ENCODE data around the gene AUTS2.
"Not testable (repeated sequence)": the region's sequence is repeated elsewhere in the genome, so short reads cannot be mapped to it uniquely, and the experiment has no call there.

Gene AUTS2

GRCh38 chr7:70645876-70646351 lies 1047.6 kb downstream of the AUTS2 start:
- Histone ChIP-seq H3K9ac (ENCODE audit: low read length) (no peak overlapping the region), H3F3A (ENCODE audit: insufficient read depth) (no peaks in the 10 kb centered on the region), H3K36me3 (ENCODE audit: low read length) (no peaks in the 10 kb centered on the region), H3K27ac (ENCODE audit: low read depth, low read length) (no peak overlapping the region), H3K79me2 (ENCODE audit: insufficient read depth, low read length) (no peaks in the 10 kb centered on the region), H2AFZ (ENCODE audit: low read depth, low read length, severe bottlenecking) (no peak overlapping the region), H3K9me3 (ENCODE audit: insufficient read depth, low read length) (no peaks in the 10 kb centered on the region), H3K4me3 (ENCODE audit: insufficient read depth, low read length, poor library complexity, severe bottlenecking) (no peak overlapping the region), H3K4me2 (ENCODE audit: low read depth, low read length, poor library complexity, severe bottlenecking) (no peak overlapping the region), H4K20me1 (ENCODE audit: low read depth, low read length) (no peaks in the 10 kb centered on the region), H3K27me3 (ENCODE audit: low read length) (no peaks in the 10 kb centered on the region), H3K9me2 (replicated peaks; ENCODE audit: insufficient read depth, low read length) (no peaks in the 10 kb centered on the region)
- TF ChIP-seq, protein P1, sequence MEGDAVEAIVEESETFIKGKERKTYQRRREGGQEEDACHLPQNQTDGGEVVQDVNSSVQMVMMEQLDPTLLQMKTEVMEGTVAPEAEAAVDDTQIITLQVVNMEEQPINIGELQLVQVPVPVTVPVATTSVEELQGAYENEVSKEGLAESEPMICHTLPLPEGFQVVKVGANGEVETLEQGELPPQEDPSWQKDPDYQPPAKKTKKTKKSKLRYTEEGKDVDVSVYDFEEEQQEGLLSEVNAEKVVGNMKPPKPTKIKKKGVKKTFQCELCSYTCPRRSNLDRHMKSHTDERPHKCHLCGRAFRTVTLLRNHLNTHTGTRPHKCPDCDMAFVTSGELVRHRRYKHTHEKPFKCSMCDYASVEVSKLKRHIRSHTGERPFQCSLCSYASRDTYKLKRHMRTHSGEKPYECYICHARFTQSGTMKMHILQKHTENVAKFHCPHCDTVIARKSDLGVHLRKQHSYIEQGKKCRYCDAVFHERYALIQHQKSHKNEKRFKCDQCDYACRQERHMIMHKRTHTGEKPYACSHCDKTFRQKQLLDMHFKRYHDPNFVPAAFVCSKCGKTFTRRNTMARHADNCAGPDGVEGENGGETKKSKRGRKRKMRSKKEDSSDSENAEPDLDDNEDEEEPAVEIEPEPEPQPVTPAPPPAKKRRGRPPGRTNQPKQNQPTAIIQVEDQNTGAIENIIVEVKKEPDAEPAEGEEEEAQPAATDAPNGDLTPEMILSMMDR (IDR thresholded peaks at IDR 0.05; ENCODE audit: insufficient read depth, low read length, poor library complexity, severe bottlenecking): no peak
- no peak for TF ChIP-seq EZH2phosphoT487 (conservative IDR thresholded peaks at IDR 0.05; ENCODE audit: low read length)

DNA sequence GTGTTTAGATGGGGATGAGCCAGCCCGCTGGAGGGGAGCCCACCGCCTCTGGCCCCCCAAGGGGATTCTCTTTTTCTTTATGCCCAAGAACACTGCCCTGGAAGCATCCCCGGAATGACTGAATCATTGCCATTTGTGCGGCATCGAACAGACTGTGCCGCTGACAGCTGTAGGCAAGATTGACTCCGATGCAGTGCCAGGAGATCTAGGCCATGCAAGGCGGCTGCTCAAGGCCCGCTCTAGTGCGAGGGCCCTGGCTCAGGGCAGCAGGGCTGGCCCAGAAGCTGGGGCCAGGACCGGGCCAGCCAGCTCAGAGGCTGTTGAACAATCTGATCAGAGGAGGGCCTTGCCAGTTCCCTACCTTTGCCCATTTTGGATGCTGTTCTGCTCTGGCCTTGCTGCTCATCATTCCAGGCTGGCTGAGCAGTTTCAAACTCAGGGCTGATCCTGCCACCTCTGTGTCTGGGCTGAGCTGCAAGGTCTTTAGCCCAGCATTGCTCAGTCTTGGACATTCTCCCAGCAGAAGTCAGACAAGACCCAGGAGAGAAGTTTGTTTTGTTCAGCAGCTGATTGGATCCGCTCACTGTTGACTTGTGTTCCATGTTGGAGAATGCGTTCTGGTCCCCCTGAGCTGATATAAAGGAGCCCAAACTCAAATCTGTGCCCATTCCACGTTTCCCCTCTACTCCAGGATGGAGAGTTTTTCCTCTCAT lies 1048.4 kb downstream of the AUTS2 start:
- Histone ChIP-seq H2AFZ (ENCODE audit: low read depth, low read length, severe bottlenecking) (no peak overlapping the region), H3K9me3 (ENCODE audit: insufficient read depth, low read length) (no peaks in the 10 kb centered on the region), H3K4me3 (ENCODE audit: insufficient read depth, low read length, poor library complexity, severe bottlenecking) (no peak overlapping the region), H3K9me2 (replicated peaks; ENCODE audit: insufficient read depth, low read length) (no peaks in the 10 kb centered on the region), H3K4me2 (ENCODE audit: low read depth, low read length, poor library complexity, severe bottlenecking) (no peak overlapping the region), H4K20me1 (ENCODE audit: low read depth, low read length) (no peaks in the 10 kb centered on the region), H3F3A (ENCODE audit: insufficient read depth) (no peaks in the 10 kb centered on the region), H3K27me3 (ENCODE audit: low read length) (no peaks in the 10 kb centered on the region), H3K36me3 (ENCODE audit: low read length) (no peaks in the 10 kb centered on the region), H3K9ac (ENCODE audit: low read length) (no peak overlapping the region), H3K79me2 (ENCODE audit: insufficient read depth, low read length) (no peaks in the 10 kb centered on the region), H3K27ac (ENCODE audit: low read depth, low read length) (no peak overlapping the region)
- TF ChIP-seq EZH2phosphoT487 (conservative IDR thresholded peaks at IDR 0.05; ENCODE audit: low read length): no peak
- TF ChIP-seq, protein P1 (IDR thresholded peaks at IDR 0.05; ENCODE audit: insufficient read depth, low read length, poor library complexity, severe bottlenecking): no peak

DNA sequence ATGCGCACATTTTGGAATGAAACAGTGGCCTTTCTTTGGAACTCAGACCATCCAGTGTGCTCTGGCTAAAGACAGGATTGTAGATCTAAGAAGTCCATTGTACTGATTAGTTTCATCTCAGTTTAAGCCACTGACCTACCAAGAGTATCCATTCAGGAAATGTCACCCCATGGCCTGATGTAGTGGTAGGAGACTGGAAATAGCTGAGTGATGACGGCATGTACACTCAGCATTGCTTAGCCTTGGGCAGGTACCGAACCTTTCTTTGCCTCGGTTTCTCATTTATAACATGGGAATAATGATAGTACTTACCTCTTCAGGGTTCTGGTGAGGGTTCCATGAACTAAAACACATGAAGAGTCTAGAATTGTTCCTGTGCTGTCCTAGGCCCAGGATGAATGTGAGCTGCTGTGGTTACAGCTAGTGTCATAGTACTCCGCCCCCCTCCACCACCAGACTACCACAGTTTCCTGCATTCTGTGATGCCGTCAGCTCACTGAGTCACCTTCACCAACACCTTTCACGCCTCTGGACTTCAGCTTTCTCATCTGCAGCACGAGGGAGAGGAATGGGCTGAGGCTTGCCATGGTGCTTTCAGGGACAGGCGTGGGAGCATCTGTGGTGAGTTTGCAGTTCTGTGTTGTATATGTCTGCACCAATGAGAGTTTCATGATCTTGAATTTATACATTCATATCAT lies 1049.7 kb downstream of the AUTS2 start:
- Histone ChIP-seq H3K9ac (ENCODE audit: low read length) (no peak overlapping the region), H3K9me2 (replicated peaks; ENCODE audit: insufficient read depth, low read length) (no peaks in the 10 kb centered on the region), H3K36me3 (ENCODE audit: low read length) (no peaks in the 10 kb centered on the region), H4K20me1 (ENCODE audit: low read depth, low read length) (no peaks in the 10 kb centered on the region), H3K27ac (ENCODE audit: low read depth, low read length) (no peak overlapping the region), H3K4me2 (ENCODE audit: low read depth, low read length, poor library complexity, severe bottlenecking) (no peak overlapping the region), H3K79me2 (ENCODE audit: insufficient read depth, low read length) (no peaks in the 10 kb centered on the region), H2AFZ (ENCODE audit: low read depth, low read length, severe bottlenecking) (no peak overlapping the region), H3K27me3 (ENCODE audit: low read length) (no peaks in the 10 kb centered on the region), H3K9me3 (ENCODE audit: insufficient read depth, low read length) (no peaks in the 10 kb centered on the region), H3F3A (ENCODE audit: insufficient read depth) (no peaks in the 10 kb centered on the region), H3K4me3 (ENCODE audit: insufficient read depth, low read length, poor library complexity, severe bottlenecking) (no peak overlapping the region)
- TF ChIP-seq EZH2phosphoT487 (conservative IDR thresholded peaks at IDR 0.05; ENCODE audit: low read length): no peak
- TF ChIP-seq, protein P1 (IDR thresholded peaks at IDR 0.05; ENCODE audit: insufficient read depth, low read length, poor library complexity, severe bottlenecking): no peak

DNA sequence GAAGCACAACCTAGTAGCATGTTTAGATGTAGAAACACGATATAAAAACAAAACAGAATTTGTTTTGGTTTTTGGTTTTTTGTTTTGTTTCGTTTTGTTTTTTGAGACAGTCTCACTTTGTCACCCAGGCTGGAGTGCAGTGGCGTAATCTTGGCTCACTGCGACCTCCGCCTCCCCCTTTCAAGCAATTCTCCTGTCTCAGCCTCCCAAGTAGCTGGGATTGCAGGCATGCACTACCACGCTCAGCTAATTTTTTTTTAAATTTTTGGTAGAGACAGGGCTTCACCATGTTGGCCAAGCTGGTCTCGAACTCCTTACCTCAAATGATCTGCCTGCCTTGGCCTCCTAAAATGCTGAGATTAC lies 1050.2 kb downstream of the AUTS2 start:
- not testable (repeated sequence) for H3K27me3 ChIP-seq (ENCODE audit: low read length); H3K9me3 ChIP-seq (ENCODE audit: insufficient read depth, low read length); H3K9ac ChIP-seq (ENCODE audit: low read length); H3F3A ChIP-seq (ENCODE audit: insufficient read depth); H3K27ac ChIP-seq (ENCODE audit: low read depth, low read length); H3K4me3 ChIP-seq (ENCODE audit: insufficient read depth, low read length, poor library complexity, severe bottlenecking); H2AFZ ChIP-seq (ENCODE audit: low read depth, low read length, severe bottlenecking); H3K9me2 ChIP-seq (replicated peaks; ENCODE audit: insufficient read depth, low read length); H3K79me2 ChIP-seq (ENCODE audit: insufficient read depth, low read length); H4K20me1 ChIP-seq (ENCODE audit: low read depth, low read length); H3K4me2 ChIP-seq (ENCODE audit: low read depth, low read length, poor library complexity, severe bottlenecking); H3K36me3 ChIP-seq (ENCODE audit: low read length)

Data from SU-DHL-6 (cell line).